GM23248 (cell line): ENCODE measurements around the gene RFX3. TPM values are rescaled to one million over a fixed set of nuclear protein-coding genes. Genes with fewer than 3 reads are reported as not detected.

Source experiments
- DNase-seq: peaks from one replicate; pipeline ENCODE4 v3.0.0-alpha.2; 2015
- H2AFZ ChIP-seq: fragments of 200-600 bp; sonication (generic); 2 replicates; pipeline ENCODE4 v1.6.1; 2016; ENCODE audit warnings: antibody characterized with exemption
- H3F3A ChIP-seq: fragments of 200-600 bp; sonication (generic); 2 replicates; pipeline ENCODE4 v1.6.1; 2016; ENCODE audit warnings: mild to moderate bottlenecking, antibody characterized with exemption, mixed run types; ENCODE audit not compliant: insufficient read depth
- H3K27ac ChIP-seq: fragments of 200-600 bp; sonication (generic); 2 replicates; pipeline ENCODE4 v1.5.1; 2016; ENCODE audit warnings: mild to moderate bottlenecking
- H3K27me3 ChIP-seq: fragments of 200-600 bp; sonication (generic); replicated peaks from 2 replicates; pipeline ENCODE4 v1.6.1; 2016; ENCODE audit warnings: mild to moderate bottlenecking; ENCODE audit not compliant: insufficient read depth
- H3K36me3 ChIP-seq: fragments of 200-600 bp; sonication (generic); 2 replicates; pipeline ENCODE4 v1.6.1; 2016; ENCODE audit warnings: low read depth, mild to moderate bottlenecking
- H3K4me1 ChIP-seq: fragments of 200-600 bp; sonication (generic); 2 replicates; pipeline ENCODE4 v1.6.1; 2016; ENCODE audit warnings: mild to moderate bottlenecking; ENCODE audit not compliant: insufficient read depth
- H3K4me2 ChIP-seq: fragments of 200-600 bp; sonication (generic); one replicate; pipeline ENCODE4 v1.6.1; 2016; ENCODE audit warnings: mild to moderate bottlenecking; ENCODE audit not compliant: unreplicated experiment
- H3K4me3 ChIP-seq: fragments of 200-600 bp; sonication (generic); 2 replicates; pipeline ENCODE4 v1.5.1; 2016; ENCODE audit warnings: mild to moderate bottlenecking
- H3K79me2 ChIP-seq: fragments of 200-600 bp; sonication (generic); 2 replicates; pipeline ENCODE4 v1.6.1; 2016; ENCODE audit warnings: mild to moderate bottlenecking; ENCODE audit not compliant: insufficient read depth
- H3K9ac ChIP-seq: fragments of 200-600 bp; sonication (generic); 2 replicates; pipeline ENCODE4 v1.6.1; 2016; ENCODE audit warnings: mild to moderate bottlenecking
- H3K9me2 ChIP-seq: fragments of 200-600 bp; sonication (generic); 2 replicates; pipeline ENCODE4 v1.6.1; 2016; ENCODE audit warnings: mixed run types, mild to moderate bottlenecking, moderate library complexity; ENCODE audit not compliant: insufficient read depth
- H3K9me3 ChIP-seq: fragments of 200-600 bp; sonication (generic); one replicate; pipeline ENCODE4 v1.6.1; 2017; ENCODE audit warnings: low read depth
- H4K20me1 ChIP-seq: fragments of 200-600 bp; sonication (generic); 2 replicates; pipeline ENCODE4 v1.6.0; 2016; ENCODE audit not compliant: insufficient read depth
- EZH2 ChIP-seq: fragments of 200-600 bp; sonication (generic); IDR thresholded peaks from 2 replicates; pipeline ENCODE4 v1.6.1; 2018; ENCODE audit warnings: antibody characterized with exemption, mild to moderate bottlenecking; ENCODE audit not compliant: insufficient read depth, poor library complexity, severe bottlenecking
- EZH2phosphoT487 ChIP-seq: fragments of 200-600 bp; sonication (generic); IDR thresholded peaks from 2 replicates; pipeline ENCODE4 v1.6.1; 2018; ENCODE audit warnings: antibody characterized with exemption, moderate library complexity, mild to moderate bottlenecking, low read depth; ENCODE audit not compliant: insufficient read depth
- WGBS, 2 experiments: methylation state at CpG; one replicate each; pipeline ENCODE4 v1.1.6; 2015 to 2017; ENCODE audit warnings: low lambda C conversion rate in 2 of 2, low coverage in 1 of 2; ENCODE audit errors: missing lambda C conversion rate in 2 of 2; 5-methylcytosine and 5-hydroxymethylcytosine counted together
- in situ Hi-C: fragments of 300-500 bp; cut with MboI; formaldehyde crosslinking; loops from 2 replicates; pipeline ENCODE4 v1.15.0; 2020
- polyA plus RNA-seq: library from polyadenylated mRNA; unstranded; fragments of >200 nt; fragmentation: Nextera tagmentation; extraction: Ambion mirVana; gene quantifications from 2 replicates; pipeline ENCODE4 v1.2.1, GENCODE V29; 2016
- total RNA-seq: library from RNA; depleted of rRNA; stranded (reverse); fragments of >200 nt; shearing (Covaris generic); gene quantifications from 2 replicates; pipeline ENCODE4 v1.2.3, GENCODE V29; 2014

Gene RFX3
- total and polyA plus RNA-seq, 2 experiments from 2014 or later, result 0.80 to 1.9 TPM

DNA sequence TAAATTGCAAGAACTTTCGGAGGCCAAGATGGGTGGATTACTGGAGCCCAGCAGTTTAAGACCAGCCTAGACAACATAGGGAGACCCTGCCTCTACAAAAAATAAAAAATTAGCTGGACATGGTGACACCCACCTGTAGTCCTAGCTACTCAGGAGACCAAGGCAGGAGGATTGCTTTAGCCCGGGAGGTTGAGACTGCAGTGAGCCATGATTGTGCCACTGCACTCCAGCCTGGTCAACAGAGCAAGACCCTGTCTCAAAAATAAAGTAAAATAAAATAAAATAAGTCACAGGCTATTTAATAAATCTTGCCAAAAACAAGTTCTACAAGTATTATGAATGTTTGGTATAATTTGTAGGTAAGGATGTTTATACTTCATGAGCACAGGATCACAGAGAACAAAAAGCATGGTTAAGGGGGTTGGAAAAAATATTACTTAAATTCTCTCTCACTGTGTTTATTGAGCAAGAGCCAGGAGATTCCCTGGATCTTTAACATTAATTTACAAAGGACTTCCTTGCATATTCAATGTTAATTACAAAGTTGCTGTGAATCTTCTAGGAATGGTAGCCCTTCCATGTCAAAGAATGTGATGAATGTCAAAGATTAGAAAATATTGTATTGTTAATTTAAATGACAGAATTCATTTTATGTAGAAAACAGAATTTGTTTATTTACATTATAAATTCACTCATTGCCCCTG is 164.0 kb downstream of the RFX3 start:
- no peaks in the 10 kb centered on the region for H3K4me1 ChIP-seq
- H3K9me2 ChIP-seq, result no peaks in the 10 kb centered on the region
- H3K4me3 ChIP-seq, result no peak overlapping the region
- WGBS, 2 experiments, result 97 to 100% methylated on average over 2 of the region's 2 CpGs
- no peak overlapping the region for H3K4me2 ChIP-seq
- TF ChIP-seq EZH2phosphoT487, result no peak
- TF ChIP-seq EZH2, result no peak
- no peaks in the 10 kb centered on the region for H3K79me2 ChIP-seq
- in situ Hi-C loops, result no loop called here
- no peak for DNase-seq
- no peak overlapping the region for H3K27ac ChIP-seq
- H3F3A ChIP-seq, result no peaks in the 10 kb centered on the region
- H3K36me3 ChIP-seq, result no peaks in the 10 kb centered on the region
- H3K9me3 ChIP-seq, result no peaks in the 10 kb centered on the region
- H2AFZ ChIP-seq, result no peak overlapping the region
- H3K9ac ChIP-seq, result no peak overlapping the region
- no peaks in the 10 kb centered on the region for H4K20me1 ChIP-seq
- no peaks in the 10 kb centered on the region for H3K27me3 ChIP-seq

DNA sequence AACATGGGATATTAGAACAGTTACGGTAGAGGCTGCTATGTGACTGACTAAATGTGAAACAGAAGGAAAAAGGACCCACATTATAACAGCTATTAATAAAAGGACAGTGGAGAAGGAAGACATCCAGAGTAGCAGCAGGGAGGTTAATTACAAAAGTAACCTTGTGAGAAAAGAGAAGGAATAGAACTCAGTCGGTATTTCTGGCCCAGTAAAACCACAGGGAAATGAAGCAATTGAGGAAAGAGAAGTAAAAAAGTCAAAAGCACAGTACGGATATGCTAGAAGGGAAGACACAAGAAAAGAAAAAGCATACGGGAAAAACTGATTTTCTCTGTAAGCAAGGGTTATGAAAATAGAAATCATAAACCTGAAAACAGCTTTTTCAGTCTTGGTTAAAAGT is 164.7 kb downstream of the RFX3 start:
- no peaks in the 10 kb centered on the region for H3F3A ChIP-seq
- H3K9me3 ChIP-seq, result no peaks in the 10 kb centered on the region
- no peaks in the 10 kb centered on the region for H3K4me1 ChIP-seq
- in situ Hi-C loops, result no loop called here
- H3K27me3 ChIP-seq, result no peaks in the 10 kb centered on the region
- H3K9me2 ChIP-seq, result no peaks in the 10 kb centered on the region
- no peak for TF ChIP-seq EZH2
- no peak for TF ChIP-seq EZH2phosphoT487
- 95 to 98% methylated on average over 4 of the region's 4 CpGs for WGBS, 2 experiments
- H2AFZ ChIP-seq, result no peak overlapping the region
- no peak overlapping the region for H3K27ac ChIP-seq
- no peaks in the 10 kb centered on the region for H3K79me2 ChIP-seq
- no peak overlapping the region for H3K4me2 ChIP-seq
- H4K20me1 ChIP-seq, result no peaks in the 10 kb centered on the region
- no peaks in the 10 kb centered on the region for H3K36me3 ChIP-seq
- DNase-seq, result no peak
- H3K9ac ChIP-seq, result no peak overlapping the region
- no peak overlapping the region for H3K4me3 ChIP-seq

DNA sequence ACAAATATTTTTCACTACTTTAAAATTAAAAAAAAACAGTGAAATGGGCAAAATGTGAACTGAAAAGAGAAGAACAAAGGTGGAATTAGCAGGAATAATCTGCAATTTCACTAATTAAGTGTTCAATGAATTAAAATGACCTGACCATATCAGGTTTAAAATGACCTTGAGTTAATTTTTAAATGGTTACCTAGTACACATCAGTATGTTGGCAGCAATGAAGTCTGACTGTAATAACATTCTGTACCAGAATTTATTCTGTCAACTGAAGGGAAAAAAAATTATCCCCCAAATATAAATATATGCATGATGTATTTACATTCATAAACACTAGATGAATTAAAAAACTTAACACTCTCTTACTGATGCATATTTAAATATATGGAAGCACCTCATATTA is 165.6 kb downstream of the RFX3 start:
- Histone ChIP-seq H4K20me1 (no peaks in the 10 kb centered on the region), H3K9ac (no peak overlapping the region), H2AFZ (no peak overlapping the region), H3K27me3 (no peaks in the 10 kb centered on the region), H3K9me2 (no peaks in the 10 kb centered on the region), H3K4me3 (no peak overlapping the region), H3K4me2 (no peak overlapping the region), H3F3A (no peaks in the 10 kb centered on the region), H3K27ac (no peak overlapping the region), H3K79me2 (no peaks in the 10 kb centered on the region), H3K36me3 (no peaks in the 10 kb centered on the region), H3K9me3 (no peaks in the 10 kb centered on the region), H3K4me1 (no peaks in the 10 kb centered on the region)
- TF ChIP-seq EZH2phosphoT487, result no peak
- TF ChIP-seq EZH2, result no peak
- no peak for DNase-seq
- in situ Hi-C loops, result no loop called here

DNA sequence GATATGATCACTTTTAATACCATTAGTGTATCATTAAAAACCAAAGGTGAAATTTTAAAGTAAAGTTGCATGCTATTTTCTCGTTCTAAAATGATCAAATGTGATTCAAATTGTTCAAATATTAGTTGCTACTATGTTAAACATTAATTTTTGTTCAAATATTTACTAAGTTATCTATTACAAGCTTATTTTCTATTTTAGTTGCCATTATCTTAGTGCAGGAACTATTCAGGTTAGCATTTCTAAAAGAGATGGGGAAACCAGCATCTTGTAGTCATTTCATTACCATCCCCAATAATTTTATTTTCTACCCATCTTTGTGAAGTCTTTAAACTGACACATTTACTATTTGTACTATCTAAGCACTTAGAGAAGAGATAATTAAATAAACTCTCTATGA is 166.0 kb downstream of the RFX3 start:
- Histone ChIP-seq H3K4me2 (no peak overlapping the region), H3K9ac (no peak overlapping the region), H3K9me3 (no peaks in the 10 kb centered on the region), H3K36me3 (no peaks in the 10 kb centered on the region), H4K20me1 (no peaks in the 10 kb centered on the region), H3K4me1 (no peaks in the 10 kb centered on the region), H3K27ac (no peak overlapping the region), H3K79me2 (no peaks in the 10 kb centered on the region), H3K4me3 (no peak overlapping the region), H2AFZ (no peak overlapping the region), H3F3A (no peaks in the 10 kb centered on the region), H3K9me2 (no peaks in the 10 kb centered on the region), H3K27me3 (no peaks in the 10 kb centered on the region)
- no peak for TF ChIP-seq EZH2phosphoT487
- no peak for TF ChIP-seq EZH2
- DNase-seq, result no peak
- in situ Hi-C loops, result no loop called here
- 81 to 88% methylated on average over 1 of the region's 1 CpG for WGBS, 2 experiments

DNA sequence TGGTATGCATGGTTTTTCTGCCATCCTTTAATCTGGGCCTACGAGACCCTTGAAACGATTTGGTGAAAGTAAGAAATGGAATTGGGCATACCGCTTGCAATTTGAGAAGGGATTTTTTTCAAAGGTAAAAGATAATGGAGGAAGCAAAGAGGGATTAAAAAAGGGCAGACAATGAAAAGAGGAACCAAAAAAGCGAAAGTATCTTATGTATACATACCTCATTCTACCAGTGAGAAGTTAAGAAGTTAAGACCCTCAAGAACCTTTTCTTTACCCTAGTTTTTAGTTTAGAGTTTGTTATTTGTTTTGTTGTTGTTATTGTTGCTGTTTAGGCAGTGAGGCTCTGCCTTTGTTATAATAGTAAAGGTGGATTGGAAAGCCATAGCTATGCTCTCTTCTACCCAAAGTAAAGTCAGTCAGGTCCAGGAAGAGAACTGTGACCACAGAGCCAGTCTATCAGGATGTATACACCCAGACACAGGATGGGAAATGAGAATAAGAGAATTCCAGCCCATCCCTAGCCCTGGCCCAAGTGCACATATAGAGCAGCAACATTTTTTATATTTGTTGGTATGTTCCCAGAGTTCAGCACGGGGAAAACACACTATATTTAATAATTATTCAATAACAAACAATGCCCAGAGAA is 166.6 kb downstream of the RFX3 start:
- Histone ChIP-seq H3K27me3 (no peaks in the 10 kb centered on the region), H3K9me2 (no peaks in the 10 kb centered on the region), H3K9me3 (no peaks in the 10 kb centered on the region), H3K79me2 (no peaks in the 10 kb centered on the region), H3K36me3 (no peaks in the 10 kb centered on the region), H3F3A (no peaks in the 10 kb centered on the region), H3K9ac (no peak overlapping the region), H3K4me2 (no peak overlapping the region), H2AFZ (no peak overlapping the region), H3K4me3 (no peak overlapping the region), H3K4me1 (no peaks in the 10 kb centered on the region), H3K27ac (no peak overlapping the region), H4K20me1 (no peaks in the 10 kb centered on the region)
- no peak for DNase-seq
- WGBS, 2 experiments, result 96 to 97% methylated on average over 5 of the region's 5 CpGs
- TF ChIP-seq EZH2phosphoT487 (no peak), EZH2 (no peak)
- in situ Hi-C loops, result no loop called here
